GM12891 (cell line): ENCODE data around the gene ZNF532.

Experiments used
- POLR2A ChIP-seq: IDR thresholded peaks from 2 replicates; pipeline ENCODE4 v1.6.1; 2011; ENCODE audit warnings: low read depth, low read length, control low read depth
- POLR2AphosphoS5 ChIP-seq: IDR thresholded peaks from 2 replicates; pipeline ENCODE4 v1.6.1; 2011; ENCODE audit warnings: low read depth, low read length, control low read depth
- TAF1 ChIP-seq: IDR thresholded peaks from 2 replicates; pipeline ENCODE4 v1.6.1; 2011; ENCODE audit warnings: low read depth, low read length, control low read depth

DNA sequence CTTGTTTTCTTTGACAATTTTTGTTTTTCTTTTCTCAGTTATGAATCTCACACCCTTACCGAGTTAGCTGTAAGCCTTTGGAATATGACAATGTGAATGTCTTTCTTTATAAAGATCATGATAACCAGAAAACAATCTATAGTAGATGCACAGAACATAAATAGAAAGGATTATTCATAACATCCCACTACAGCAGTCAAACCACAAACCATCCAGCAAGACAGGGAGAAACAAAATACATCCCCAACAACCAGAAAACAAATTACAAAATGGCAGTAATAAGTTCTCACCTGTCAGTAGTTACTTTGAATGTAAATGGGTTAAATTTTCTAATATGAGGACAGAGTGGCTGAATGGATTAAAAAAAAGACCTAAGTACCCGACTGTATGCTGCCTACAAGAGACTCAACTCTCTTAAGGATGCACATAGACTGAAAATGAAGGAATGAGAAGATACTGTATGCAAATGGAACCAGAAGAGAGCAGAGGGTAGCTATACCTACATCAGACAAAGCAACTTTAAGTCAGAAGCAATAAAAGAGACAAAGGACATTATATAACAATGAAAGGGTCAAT, 124.6 kb downstream of the ZNF532 start:
- TF ChIP-seq POLR2AphosphoS5 (no peak), POLR2A (no peak), TAF1 (no peak)
